GM12892 (cell line): Measurements from ENCODE around the gene SCLT1.

Experiments
- POLR2AphosphoS5 ChIP-seq: IDR thresholded peaks from 2 replicates; pipeline ENCODE4 v1.6.1; 2011; ENCODE audit warnings: low read depth, low read length, control low read depth
- TAF1 ChIP-seq: IDR thresholded peaks from 2 replicates; pipeline ENCODE4 v1.6.1; 2011; ENCODE audit warnings: low read depth, mild to moderate bottlenecking, control low read depth, low read length, borderline replicate concordance

- TF ChIP-seq POLR2AphosphoS5 (no peak), TAF1 (no peak)
These were observed 237.1 kb downstream of the SCLT1 start for GRCh38 chr4:128856246-128856645.
